ENCODE data around the gene ARMC8.
A peak's percentile ranks its signal among the peaks of the same experiment; 100 is the strongest.

ARMC8 gene

GRCh38 chr3:138270245-138270644 is 83.1 kb downstream of the ARMC8 start:
- Histone ChIP-seq H3K4me2 (ENCODE audit: low read length) (no peak overlapping the region), H3F3A (ENCODE audit: insufficient read depth, low read length) (no peaks in the 10 kb centered on the region)
- TF ChIP-seq EZH2 (IDR thresholded peaks at IDR 0.05; ENCODE audit: borderline replicate concordance, low read length) (no peak), CTCF (IDR thresholded peaks at IDR 0.05; ENCODE audit: low read length) (peak; percentile 29)

GRCh38 chr3:138271189-138271794 is 84.2 kb downstream of the ARMC8 start:
- no peak overlapping the region for H3K27ac ChIP-seq (ENCODE audit: low read depth, low read length, poor library complexity, severe bottlenecking)
- no peaks in the 10 kb centered on the region for H4K20me1 ChIP-seq (ENCODE audit: insufficient read depth, low read length)
- no peaks in the 10 kb centered on the region for H3F3A ChIP-seq (ENCODE audit: insufficient read depth, low read length)
- no peak overlapping the region for H3K4me3 ChIP-seq (ENCODE audit: low read depth, low read length, poor library complexity, severe bottlenecking)
- TF ChIP-seq CTCF (IDR thresholded peaks at IDR 0.05; ENCODE audit: low read length) (no peak), EZH2 (IDR thresholded peaks at IDR 0.05; ENCODE audit: borderline replicate concordance, low read length) (no peak)
- H3K27me3 ChIP-seq (ENCODE audit: insufficient read depth, low read length), result no peaks in the 10 kb centered on the region
- H3K9me3 ChIP-seq (ENCODE audit: low read length), result no peaks in the 10 kb centered on the region
- no peaks in the 10 kb centered on the region for H3K9me2 ChIP-seq (ENCODE audit: low read depth, low read length)
- H3K36me3 ChIP-seq (ENCODE audit: insufficient read depth, low read length), result peaks cover 61% of the 10 kb centered on the region
- no peak overlapping the region for H2AFZ ChIP-seq (ENCODE audit: low read length)
- no peaks in the 10 kb centered on the region for H3K79me2 ChIP-seq (ENCODE audit: insufficient read depth, low read length)
- H3K4me1 ChIP-seq (ENCODE audit: insufficient read depth, low read length, severe bottlenecking), result no peaks in the 10 kb centered on the region
- H3K4me2 ChIP-seq (ENCODE audit: low read length), result no peak overlapping the region
- H3K9ac ChIP-seq (ENCODE audit: low read length), result no peak overlapping the region

More at GRCh38 chr3:138270245-138270644, 83.1 kb downstream of the ARMC8 start:
- H3K79me2 ChIP-seq (ENCODE audit: insufficient read depth, low read length), result no peaks in the 10 kb centered on the region
- no peak overlapping the region for H3K9ac ChIP-seq (ENCODE audit: low read length)
- H3K4me1 ChIP-seq (ENCODE audit: insufficient read depth, low read length, severe bottlenecking), result no peaks in the 10 kb centered on the region
- H3K9me2 ChIP-seq (ENCODE audit: low read depth, low read length), result no peaks in the 10 kb centered on the region
- no peaks in the 10 kb centered on the region for H3K27me3 ChIP-seq (ENCODE audit: insufficient read depth, low read length)
- H3K36me3 ChIP-seq (ENCODE audit: insufficient read depth, low read length), result peaks cover 58% of the 10 kb centered on the region
- H3K4me3 ChIP-seq (ENCODE audit: low read depth, low read length, poor library complexity, severe bottlenecking), result no peak overlapping the region
- no peaks in the 10 kb centered on the region for H4K20me1 ChIP-seq (ENCODE audit: insufficient read depth, low read length)
- no peak overlapping the region for H2AFZ ChIP-seq (ENCODE audit: low read length)
- H3K9me3 ChIP-seq (ENCODE audit: low read length), result no peaks in the 10 kb centered on the region
- H3K27ac ChIP-seq (ENCODE audit: low read depth, low read length, poor library complexity, severe bottlenecking), result no peak overlapping the region

- H3K9me2 ChIP-seq (ENCODE audit: low read depth, low read length), result no peaks in the 10 kb centered on the region
- no peaks in the 10 kb centered on the region for H3K27me3 ChIP-seq (ENCODE audit: insufficient read depth, low read length)
- TF ChIP-seq CTCF (IDR thresholded peaks at IDR 0.05; ENCODE audit: low read length), result no peak
- TF ChIP-seq EZH2 (IDR thresholded peaks at IDR 0.05; ENCODE audit: borderline replicate concordance, low read length), result no peak
- no peak overlapping the region for H3K4me2 ChIP-seq (ENCODE audit: low read length)
- no peak overlapping the region for H3K9ac ChIP-seq (ENCODE audit: low read length)
- peaks cover 30% of the 10 kb centered on the region for H3K36me3 ChIP-seq (ENCODE audit: insufficient read depth, low read length)
- no peaks in the 10 kb centered on the region for H3K79me2 ChIP-seq (ENCODE audit: insufficient read depth, low read length)
- no peaks in the 10 kb centered on the region for H4K20me1 ChIP-seq (ENCODE audit: insufficient read depth, low read length)
- no peaks in the 10 kb centered on the region for H3K9me3 ChIP-seq (ENCODE audit: low read length)
- H3F3A ChIP-seq (ENCODE audit: insufficient read depth, low read length), result no peaks in the 10 kb centered on the region
- H2AFZ ChIP-seq (ENCODE audit: low read length), result no peak overlapping the region
- H3K27ac ChIP-seq (ENCODE audit: low read depth, low read length, poor library complexity, severe bottlenecking), result no peak overlapping the region
- no peak overlapping the region for H3K4me3 ChIP-seq (ENCODE audit: low read depth, low read length, poor library complexity, severe bottlenecking)
- H3K4me1 ChIP-seq (ENCODE audit: insufficient read depth, low read length, severe bottlenecking), result no peaks in the 10 kb centered on the region
Measured at GRCh38 chr3:138281561-138281960, 94.5 kb downstream of the ARMC8 start.

Measured in OCI-LY1 (cell line).